GM23338 (cell line): Measurements from ENCODE around the gene TNFAIP8L2. TPM values are rescaled to one million over a fixed set of nuclear protein-coding genes. Genes with fewer than 3 reads are reported as not detected.

Experiments
- ATAC-seq: fragments of 200-7000 bp; cut with Tn5 transposase; 3 replicates; pipeline ENCODE4 v1.9.1; 2020
- DNase-seq: peaks from one replicate; pipeline ENCODE4 v3.0.0-alpha.2; 2015; ENCODE audit warnings: low spot score
- H2AFZ ChIP-seq: fragments of 200-600 bp; sonication (generic); 2 replicates; pipeline ENCODE4 v1.8.0; 2016; ENCODE audit warnings: antibody characterized with exemption, mild to moderate bottlenecking, moderate library complexity
- H3F3A ChIP-seq: fragments of 200-600 bp; sonication (generic); replicated peaks from 2 replicates; pipeline ENCODE4 v1.8.0; 2017; ENCODE audit warnings: antibody characterized with exemption, mixed run types, low read depth
- H3K27ac ChIP-seq: fragments of 200-600 bp; sonication (generic); 2 replicates; pipeline ENCODE4 v1.6.1; 2016; ENCODE audit warnings: low read depth
- H3K27me3 ChIP-seq: fragments of 200-600 bp; sonication (generic); 2 replicates; pipeline ENCODE4 v1.8.0; 2016; ENCODE audit warnings: mild to moderate bottlenecking, mixed run types, moderate library complexity; ENCODE audit not compliant: insufficient read depth
- H3K36me3 ChIP-seq: fragments of 200-600 bp; sonication (generic); 2 replicates; pipeline ENCODE4 v1.8.0; 2016; ENCODE audit warnings: mild to moderate bottlenecking; ENCODE audit not compliant: insufficient read depth
- H3K4me1 ChIP-seq: fragments of 200-600 bp; sonication (generic); 2 replicates; pipeline ENCODE4 v1.8.0; 2016; ENCODE audit warnings: mild to moderate bottlenecking, moderate library complexity; ENCODE audit not compliant: insufficient read depth
- H3K4me2 ChIP-seq: fragments of 200-600 bp; sonication (generic); 2 replicates; pipeline ENCODE4 v1.7.1; 2017; ENCODE audit warnings: mixed run types
- H3K4me3 ChIP-seq: fragments of 200-600 bp; sonication (generic); 2 replicates; pipeline ENCODE4 v1.6.1; 2016; ENCODE audit warnings: mixed run types
- H3K79me2 ChIP-seq: fragments of 200-600 bp; sonication (generic); replicated peaks from 2 replicates; pipeline ENCODE4 v1.8.0; 2017; ENCODE audit warnings: mild to moderate bottlenecking; ENCODE audit not compliant: insufficient read depth
- H3K9me2 ChIP-seq: fragments of 200-600 bp; sonication (generic); 2 replicates; pipeline ENCODE4 v1.8.0; 2017; ENCODE audit not compliant: insufficient read depth
- H4K20me1 ChIP-seq: fragments of 200-600 bp; sonication (generic); replicated peaks from 2 replicates; pipeline ENCODE4 v1.8.0; 2017; ENCODE audit warnings: mild to moderate bottlenecking; ENCODE audit not compliant: insufficient read depth
- H3K27ac Mint-ChIP-seq: 2 replicates; pipeline ENCODE4 v1.8.0; 2020; ENCODE audit warnings: inconsistent platforms, mild to moderate bottlenecking, moderate library complexity, mixed read lengths
- H3K27me3 Mint-ChIP-seq: 3 replicates; pipeline ENCODE4 v1.8.0; 2022; ENCODE audit warnings: low read depth, mild to moderate bottlenecking, moderate library complexity, mixed read lengths, inconsistent platforms; ENCODE audit not compliant: insufficient read depth, poor library complexity
- H3K36me3 Mint-ChIP-seq: 3 replicates; pipeline ENCODE4 v1.8.0; 2021; ENCODE audit warnings: low read depth, mild to moderate bottlenecking, inconsistent platforms, moderate library complexity, mixed read lengths
- H3K4me1 Mint-ChIP-seq: 3 replicates; pipeline ENCODE4 v1.8.0; 2020; ENCODE audit warnings: mild to moderate bottlenecking, inconsistent platforms, mixed read lengths
- H3K4me3 Mint-ChIP-seq: 3 replicates; pipeline ENCODE4 v1.8.0; 2021; ENCODE audit warnings: moderate library complexity, mild to moderate bottlenecking, inconsistent platforms, mixed read lengths
- H3K9me3 Mint-ChIP-seq: 3 replicates; pipeline ENCODE4 v1.8.0; 2020; ENCODE audit warnings: moderate library complexity, mild to moderate bottlenecking, inconsistent platforms, mixed read lengths
- CREB1 ChIP-seq: fragments of 250-450 bp; sonication (Bioruptor Pico); IDR thresholded peaks from 2 replicates; pipeline ENCODE4 v1.5.0; 2020; ENCODE audit warnings: low read depth, mild to moderate bottlenecking, moderate library complexity
- CTCF ChIP-seq, 2 experiments: fragments of 200-600 bp in 1 of 2; sonication (generic) in 1 of 2; conservative IDR thresholded peaks; 2 replicates each; pipeline versions ENCODE4 v1.5.1 to v1.6.1; 2016 to 2017; ENCODE audit warnings: antibody characterized with exemption in 2 of 2, low read depth in 2 of 2, mild to moderate bottlenecking in 2 of 2, moderate library complexity in 1 of 2
- ETS1 ChIP-seq: IDR thresholded peaks from 2 replicates; pipeline ENCODE4 v1.6.1; 2016; ENCODE audit warnings: antibody characterized with exemption
- EZH2 ChIP-seq: fragments of 200-600 bp; sonication (generic); IDR thresholded peaks from one replicate; pipeline ENCODE4 v1.8.0; 2017; ENCODE audit warnings: antibody characterized with exemption, mild to moderate bottlenecking, low read depth; ENCODE audit not compliant: unreplicated experiment
- EZH2phosphoT487 ChIP-seq: fragments of 200-600 bp; sonication (generic); IDR thresholded peaks from one replicate; pipeline ENCODE4 v1.8.1; 2018; ENCODE audit warnings: antibody characterized with exemption; ENCODE audit not compliant: unreplicated experiment
- JUNB ChIP-seq: IDR thresholded peaks from one replicate; pipeline ENCODE4 v1.6.1; 2016; ENCODE audit warnings: antibody characterized with exemption; ENCODE audit not compliant: unreplicated experiment
- NANOG ChIP-seq: IDR thresholded peaks from 2 replicates; pipeline ENCODE4 v1.6.1; 2016; ENCODE audit warnings: antibody characterized with exemption, borderline replicate concordance
- POLR2AphosphoS5 ChIP-seq: IDR thresholded peaks from 2 replicates; pipeline ENCODE4 v1.6.1; 2016; ENCODE audit warnings: antibody characterized with exemption, low read depth
- REST ChIP-seq: IDR thresholded peaks from one replicate; pipeline ENCODE4 v1.6.1; 2018; ENCODE audit warnings: antibody characterized with exemption; ENCODE audit not compliant: unreplicated experiment
- STAT1 ChIP-seq: IDR thresholded peaks from one replicate; pipeline ENCODE4 v1.6.1; 2016; ENCODE audit warnings: antibody characterized with exemption; ENCODE audit not compliant: unreplicated experiment
- ZNF114 ChIP-seq: fragments of 250-450 bp; sonication (Bioruptor Pico); IDR thresholded peaks from 2 replicates; pipeline ENCODE4 v1.5.0; 2020; ENCODE audit warnings: mild to moderate bottlenecking, moderate library complexity
- ZNF331 ChIP-seq: fragments of 250-450 bp; sonication (Bioruptor Pico); IDR thresholded peaks from 2 replicates; pipeline ENCODE4 v1.5.0; 2020; ENCODE audit warnings: low read depth, mild to moderate bottlenecking, moderate library complexity
- ZNF462 ChIP-seq: fragments of 250-450 bp; sonication (Bioruptor Pico); IDR thresholded peaks from 2 replicates; pipeline ENCODE4 v1.5.0; 2020; ENCODE audit warnings: mild to moderate bottlenecking, moderate library complexity
- polyA plus RNA-seq: library from polyadenylated mRNA; unstranded; fragments of >200 nt; fragmentation: Nextera tagmentation; extraction: Ambion mirVana; gene quantifications from 2 replicates; pipeline ENCODE4 v1.2.1, GENCODE V29; 2016
- total RNA-seq: library from RNA; depleted of rRNA; stranded (reverse); fragments of >200 nt; shearing (Covaris generic); gene quantifications from 2 replicates; pipeline ENCODE4 v1.2.3, GENCODE V29; 2014

Gene TNFAIP8L2
- total and polyA plus RNA-seq, 2 experiments from 2014 or later: 0.40 TPM; not detected in 1

- Histone ChIP-seq H3K27me3 (no peaks in the 10 kb centered on the region), H3K9me2 (no peaks in the 10 kb centered on the region), H4K20me1 (no peaks in the 10 kb centered on the region), H3K4me1 (peaks cover 6% of the 10 kb centered on the region; the same call in 1 of the 2 replicates), H3F3A (peaks cover under 1% of the 10 kb centered on the region; the same call in 1 of the 2 replicates), H3K4me3 (no peak overlapping the region), H3K79me2 (no peaks in the 10 kb centered on the region; the same call in 1 of the 2 replicates), H3K4me2 (no peak overlapping the region), H2AFZ (no peak overlapping the region), H3K36me3 (0 out of 2 replicates have a peak, but pooled peaks cover 6% of the 10 kb centered on the region), H3K27ac (no peak overlapping the region)
- no peaks in the 10 kb centered on the region for H3K9me3 Mint-ChIP-seq
- no peak overlapping the region for H3K4me3 Mint-ChIP-seq
- H3K4me1 Mint-ChIP-seq: peaks cover 16% of the 10 kb centered on the region
- peaks cover 11% of the 10 kb centered on the region for H3K27me3 Mint-ChIP-seq
- H3K36me3 Mint-ChIP-seq: peaks cover 13% of the 10 kb centered on the region
- DNase-seq: no peak
- H3K27ac Mint-ChIP-seq: no peak overlapping the region
- no peak for TF ChIP-seq JUNB
- TF ChIP-seq POLR2AphosphoS5: no peak
- TF ChIP-seq EZH2: no peak
- no peak for TF ChIP-seq ZNF114
- no peak for TF ChIP-seq ZNF462 (CRISPR knock-in tag)
- TF ChIP-seq CREB1 (CRISPR knock-in tag): no peak
- no peak for TF ChIP-seq STAT1
- no peak for TF ChIP-seq ETS1
- TF ChIP-seq NANOG: no peak
- no peak for TF ChIP-seq CTCF (conservative IDR thresholded peaks at IDR 0.05; ENCODE audit: low read depth in 2 of 2)
- TF ChIP-seq REST: no peak
- TF ChIP-seq EZH2phosphoT487: no peak
- TF ChIP-seq ZNF331: no peak
- ATAC-seq: no peak
Observed at GRCh38 chr1:151159373-151159772, 2.9 kb downstream of the TNFAIP8L2 start.
